GM21367 (cell line): ENCODE data around the gene COMMD10.
A peak's percentile ranks its signal among the peaks of the same experiment; 100 is the strongest.
"Not testable (repeated sequence)": the region's sequence is repeated elsewhere in the genome, so short reads cannot be mapped to it uniquely, and the experiment has no call there.

Experiments
- ATAC-seq: cut with Tn5 transposase; IDR thresholded peaks from one replicate; pipeline ENCODE4 v1.9.1; 2021; ENCODE audit not compliant: unreplicated experiment

Gene COMMD10

DNA sequence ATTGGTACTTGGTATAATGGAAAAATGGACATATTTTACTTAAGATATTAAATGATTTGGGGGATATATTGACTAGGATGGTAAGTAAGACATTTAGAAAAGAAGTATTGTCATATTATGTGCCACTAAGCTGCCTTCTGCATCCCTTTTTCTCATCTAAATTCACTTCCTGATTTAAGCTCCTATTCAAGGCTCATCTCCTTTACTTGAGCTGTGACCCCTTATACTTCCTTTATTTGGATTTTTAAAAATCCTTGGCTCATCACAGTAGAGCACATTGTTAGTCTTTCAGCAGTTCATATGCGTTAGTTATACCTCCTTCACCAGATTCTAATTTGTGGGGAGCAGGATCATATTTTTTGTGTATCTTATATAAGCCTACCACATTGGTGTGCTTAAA, 6.6 kb downstream of the COMMD10 start:
- ATAC-seq: no peak

- ATAC-seq: no peak
Measured at GRCh38 chr5:116097301-116097700, 12.5 kb downstream of the COMMD10 start.

- no peak for ATAC-seq
Measured at GRCh38 chr5:116098998-116099397, 14.2 kb downstream of the COMMD10 start.

DNA sequence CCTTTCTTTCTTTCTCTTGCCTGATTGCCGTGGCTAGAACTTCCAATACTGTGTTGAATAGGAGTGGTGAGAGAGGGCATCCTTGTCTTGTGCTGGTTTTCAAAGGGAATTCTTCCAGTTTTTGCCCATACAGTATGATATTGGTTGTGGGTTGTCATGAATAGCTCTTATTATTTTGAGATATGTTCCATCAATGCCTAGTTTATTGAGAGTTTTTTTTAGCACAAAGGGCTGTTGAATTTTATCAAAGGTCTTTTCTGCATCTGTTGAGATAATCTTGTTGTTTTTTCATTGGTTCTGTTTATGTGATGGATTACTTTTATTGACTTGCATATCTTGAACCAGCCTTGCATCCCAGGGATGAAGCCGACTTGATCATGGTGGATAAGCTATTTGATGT, 20.1 kb downstream of the COMMD10 start:
- not testable (repeated sequence) for ATAC-seq

DNA sequence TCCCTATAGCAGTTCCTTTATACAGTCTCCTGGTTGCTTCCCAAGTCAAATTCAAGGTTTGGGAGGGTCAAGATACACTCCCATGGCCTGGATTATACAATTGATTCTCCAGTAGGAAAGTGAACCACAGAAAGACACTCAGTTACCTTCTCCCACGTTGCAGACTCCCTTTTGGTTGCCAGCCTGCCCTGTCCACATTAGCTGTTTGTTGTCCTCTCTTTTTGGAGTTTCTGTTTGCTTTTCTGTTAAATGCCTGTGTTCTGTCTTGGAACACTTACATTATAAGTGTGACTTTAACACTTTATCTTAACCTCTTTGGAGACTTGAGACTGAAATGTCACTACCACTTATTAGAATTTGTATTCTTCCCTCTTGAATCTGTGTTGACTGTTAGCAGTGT, 30.3 kb downstream of the COMMD10 start:
- ATAC-seq: no peak

DNA sequence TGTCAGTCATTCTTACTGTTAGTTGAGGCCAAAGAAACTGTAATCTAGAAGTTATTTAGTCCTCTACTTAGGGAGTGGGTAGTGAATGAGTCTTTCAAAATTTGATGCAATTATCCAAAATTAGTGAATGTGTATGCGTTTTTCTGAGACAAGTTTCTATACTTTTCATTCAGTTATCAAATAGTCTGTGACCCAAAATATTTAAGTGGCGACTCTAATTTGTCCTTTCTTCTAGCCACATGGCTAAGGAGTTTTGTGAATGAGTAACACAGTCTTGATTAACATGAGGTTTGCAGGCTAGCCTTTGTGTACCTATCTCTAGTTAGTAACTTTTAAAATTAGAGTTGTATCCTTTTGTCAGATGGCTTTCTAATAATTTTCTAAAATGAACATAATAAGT, 45.6 kb downstream of the COMMD10 start:
- ATAC-seq: no peak

GRCh38 chr5:116130976-116131375, 46.2 kb downstream of the COMMD10 start:
- ATAC-seq: no peak

- no peak for ATAC-seq
Measured at GRCh38 chr5:116133281-116133680, 48.5 kb downstream of the COMMD10 start.

DNA sequence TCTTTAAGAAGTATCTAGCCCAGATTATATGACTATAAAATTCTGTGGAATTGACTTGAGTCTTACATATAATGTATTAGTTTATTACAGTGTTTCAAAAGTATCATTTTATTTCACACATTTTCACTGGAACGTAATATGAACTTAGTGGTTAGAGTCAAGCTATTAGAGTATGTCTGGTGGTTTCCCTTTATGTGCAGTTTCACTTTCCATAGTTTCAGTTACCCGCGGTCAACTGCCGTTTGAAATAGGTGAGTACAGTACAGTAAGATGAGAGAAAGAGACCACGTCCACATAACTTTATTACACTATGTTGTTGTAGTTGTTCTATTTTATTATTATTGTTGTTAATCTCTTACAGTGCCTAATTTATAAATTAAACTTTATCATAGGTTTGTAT, 50.5 kb downstream of the COMMD10 start:
- peak; percentile 99 for ATAC-seq

DNA sequence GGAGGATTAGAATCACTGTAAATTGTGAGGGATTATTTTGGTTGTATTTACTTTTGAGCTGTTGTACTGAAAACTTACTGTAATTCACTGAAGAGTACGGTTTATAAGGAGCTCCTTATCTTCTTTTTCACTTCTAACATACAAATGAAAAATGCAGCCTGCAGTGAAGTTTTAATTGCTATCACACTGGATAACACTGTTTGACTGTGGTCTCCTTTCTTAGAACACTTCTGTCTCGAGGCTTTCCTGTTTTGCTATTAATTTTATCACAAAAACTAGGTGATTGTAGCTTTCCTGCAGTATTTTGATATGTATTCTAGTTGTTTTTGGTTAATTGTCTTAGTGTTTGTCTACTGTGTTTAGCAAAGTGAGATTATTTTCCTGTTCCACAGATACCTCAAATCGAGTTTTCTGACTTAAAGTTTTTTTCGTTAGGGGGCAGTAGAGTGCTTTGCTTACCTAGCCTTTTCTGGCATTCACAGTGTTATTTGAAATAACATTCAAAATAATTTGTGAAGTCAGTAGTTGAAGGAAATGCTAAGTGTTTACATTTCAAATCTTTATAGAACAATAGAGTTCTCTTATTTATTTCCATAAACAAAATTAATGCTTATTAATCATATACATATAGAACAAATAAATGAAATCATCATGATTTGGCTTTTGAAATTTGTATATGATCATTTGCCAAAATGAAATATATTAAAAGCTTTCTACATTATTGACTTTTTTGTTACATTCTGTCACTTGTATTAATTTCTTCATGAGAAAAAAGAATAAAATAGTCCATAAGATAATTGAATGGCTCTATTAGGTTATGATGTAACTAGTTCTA, 52.9 kb downstream of the COMMD10 start:
- ATAC-seq: peak; percentile 34

DNA sequence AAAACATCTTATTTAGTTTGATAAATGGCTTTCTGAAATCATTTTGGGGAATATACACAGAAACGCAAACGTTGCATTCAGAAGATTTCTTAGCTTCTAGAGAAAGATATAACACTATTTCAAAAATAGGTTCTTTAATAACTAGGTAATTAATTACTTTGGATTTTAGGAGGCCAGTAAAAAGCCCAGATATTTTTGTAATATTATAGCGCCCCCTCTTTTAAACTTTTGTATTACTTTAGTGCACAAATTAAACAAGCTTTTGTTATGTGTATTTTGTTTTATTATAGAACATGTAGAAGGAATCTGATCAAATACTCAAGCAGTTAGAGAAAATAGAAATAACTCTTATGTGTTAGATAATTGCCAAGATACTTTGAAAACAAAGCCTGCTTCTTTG, 57.7 kb downstream of the COMMD10 start:
- ATAC-seq: no peak

GRCh38 chr5:116144103-116144502, 59.3 kb downstream of the COMMD10 start:
- ATAC-seq: no peak

DNA sequence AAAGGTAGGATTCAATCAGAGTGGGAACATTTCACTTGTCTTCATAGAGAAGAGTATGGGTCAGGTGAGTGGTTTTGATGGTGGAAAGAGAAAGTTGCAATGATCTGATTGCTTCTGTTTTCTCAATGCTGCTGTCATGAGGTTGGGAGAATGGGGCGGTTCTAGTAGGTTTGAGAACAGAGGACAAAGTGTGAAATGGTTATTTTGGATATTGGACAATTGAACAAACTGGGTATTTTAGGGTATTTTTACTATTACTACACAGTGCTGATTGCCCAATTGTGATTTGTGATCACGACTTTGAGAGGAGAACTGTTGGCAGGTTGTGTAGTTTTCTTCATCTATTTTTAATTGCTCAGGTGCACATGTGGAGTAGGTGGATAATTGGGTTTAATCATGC, 60.2 kb downstream of the COMMD10 start:
- ATAC-seq: no peak

DNA sequence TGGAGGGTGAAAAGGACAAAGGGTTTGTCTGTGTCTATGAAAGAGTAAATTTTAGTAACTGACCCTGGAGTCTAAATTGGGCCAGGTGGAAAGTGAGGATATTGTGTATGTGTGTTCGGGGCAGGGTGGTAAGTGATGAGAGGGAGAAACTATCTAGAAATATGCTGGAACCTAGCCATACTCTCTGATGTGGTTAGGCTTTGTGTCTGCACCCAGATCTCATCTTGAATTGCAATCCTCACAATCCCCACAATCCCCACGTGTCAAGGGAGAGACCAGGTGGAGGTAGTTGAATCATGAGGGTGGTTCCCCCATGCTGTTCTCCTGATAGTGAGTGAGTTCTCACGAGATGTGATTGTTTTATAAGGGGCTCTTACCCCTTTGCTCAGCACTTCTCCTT, 60.6 kb downstream of the COMMD10 start:
- ATAC-seq: no peak

DNA sequence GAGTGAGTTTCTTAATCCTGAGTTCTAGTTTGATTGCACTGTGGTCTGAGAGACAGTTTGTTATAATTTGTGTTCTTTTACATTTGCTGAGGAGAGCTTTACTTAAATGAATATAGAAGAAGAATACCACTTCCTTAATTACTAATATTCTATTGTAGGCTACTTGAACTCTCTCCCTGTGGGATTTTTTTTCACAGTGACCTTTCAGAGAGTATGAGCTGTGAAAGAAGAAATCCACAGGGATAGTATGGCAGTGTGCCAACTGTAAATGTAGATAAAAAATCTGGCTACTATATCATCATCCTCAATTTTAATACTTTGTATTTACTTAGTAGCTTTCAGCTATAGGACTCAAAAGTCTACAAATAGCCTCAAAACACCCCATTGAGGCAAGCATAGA, 67.3 kb downstream of the COMMD10 start:
- no peak for ATAC-seq

- no peak for ATAC-seq
Measured at GRCh38 chr5:116153687-116154174, 68.9 kb downstream of the COMMD10 start.

DNA sequence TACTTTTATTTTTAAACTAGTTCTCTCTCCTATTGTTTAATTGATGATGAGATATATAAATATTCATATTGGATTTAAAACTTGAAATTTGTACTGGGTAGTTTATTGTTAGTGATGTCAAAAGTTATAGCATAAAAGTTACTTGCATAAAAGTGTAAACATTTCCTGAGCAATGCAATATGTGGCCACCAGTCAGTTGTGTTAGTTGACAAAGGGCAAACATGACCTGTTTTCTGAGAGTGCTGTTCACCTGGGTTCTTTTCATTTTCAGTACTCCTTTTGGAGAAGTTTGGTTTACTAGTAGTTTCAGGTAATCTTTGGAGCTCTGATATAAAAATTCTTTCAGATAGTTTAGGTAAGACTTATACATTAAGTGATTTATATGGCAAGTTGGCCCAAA, 69.4 kb downstream of the COMMD10 start:
- ATAC-seq: no peak

- no peak for ATAC-seq
Measured at GRCh38 chr5:116154931-116155330, 70.1 kb downstream of the COMMD10 start.

GRCh38 chr5:116157902-116158301, 73.1 kb downstream of the COMMD10 start:
- no peak for ATAC-seq

DNA sequence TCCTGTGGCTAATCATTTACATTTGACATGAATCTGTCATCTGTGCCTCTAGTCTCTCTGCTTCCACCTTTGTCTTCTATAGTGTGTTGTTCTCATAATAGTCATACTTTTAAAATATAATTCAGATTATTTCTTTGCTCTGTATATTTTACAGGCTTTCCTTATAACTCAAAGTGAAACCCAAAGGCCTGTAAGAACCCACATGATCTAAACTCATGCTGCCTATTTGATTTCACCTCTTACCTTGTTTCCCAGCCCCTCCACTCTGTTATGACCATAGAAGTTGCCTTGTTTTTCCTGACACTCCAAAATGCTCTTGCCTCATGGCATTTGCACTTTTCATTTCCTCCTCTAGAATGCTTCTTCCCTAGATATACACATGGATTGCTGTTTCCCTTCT, 74.2 kb downstream of the COMMD10 start:
- no peak for ATAC-seq

GRCh38 chr5:116174111-116174510, 89.3 kb downstream of the COMMD10 start:
- ATAC-seq: no peak

GRCh38 chr5:116176121-116176520, 91.3 kb downstream of the COMMD10 start:
- ATAC-seq: no peak

GRCh38 chr5:116178925-116179324, 94.1 kb downstream of the COMMD10 start:
- ATAC-seq: no peak
